Lower lobe of right lung (tissue), 2 donors: Measurements from ENCODE around the gene SLC9A1. TPM values are rescaled to one million over a fixed set of nuclear protein-coding genes. Genes with fewer than 3 reads are reported as not detected.

Source experiments
- ATAC-seq, 2 donors: fragments of 200-7000 bp; cut with Tn5 transposase; one replicate each; pipeline ENCODE4 v1.9.1; 2020 to 2022; ENCODE audit warnings: mild to moderate bottlenecking in 2 of 2, moderate library complexity in 2 of 2
- DNase-seq: peaks from one replicate; pipeline ENCODE4 v3.0.0-alpha.2; 2020
- H3K27ac ChIP-seq: fragments of 200-600 bp; one replicate; pipeline ENCODE4 v1.8.0; 2022
- H3K27me3 ChIP-seq: fragments of 200-600 bp; one replicate; pipeline ENCODE4 v1.8.0; 2022; ENCODE audit warnings: low read depth
- H3K36me3 ChIP-seq: fragments of 200-600 bp; one replicate; pipeline ENCODE4 v1.8.0; 2022; ENCODE audit warnings: mild to moderate bottlenecking
- H3K4me1 ChIP-seq: fragments of 200-600 bp; one replicate; pipeline ENCODE4 v1.8.0; 2022
- H3K4me3 ChIP-seq: fragments of 200-600 bp; one replicate; pipeline ENCODE4 v1.8.0; 2022; ENCODE audit warnings: mild to moderate bottlenecking
- H3K9me3 ChIP-seq: fragments of 200-600 bp; one replicate; pipeline ENCODE4 v1.8.0; 2022
- intact Hi-C: fragments of 100-400 bp; cut with DNase I; formaldehyde crosslinking; loops from one replicate; pipeline ENCODE4 v1.11.0; 2022
- total RNA-seq: library from RNA; stranded (reverse); fragmentation: NEBNext Ultra II Directional; extraction: Animal tissue kit (Norgen Biotek cat#: 25700); gene quantifications from one replicate; pipeline ENCODE4 v1.2.1, GENCODE V29; 2021
- TF ChIP-seq, protein P1 (sequence below): fragments of 200-600 bp; IDR thresholded peaks from one replicate; pipeline ENCODE4 v1.8.0; 2022; ENCODE audit warnings: antibody characterized with exemption, mild to moderate bottlenecking
- donor health status: DM: no; HTN: yes; CAD: no; lungs with severe emphysema.

SLC9A1 gene
- total RNA-seq, 1 donor from 2014 or later: 57.7 TPM

DNA sequence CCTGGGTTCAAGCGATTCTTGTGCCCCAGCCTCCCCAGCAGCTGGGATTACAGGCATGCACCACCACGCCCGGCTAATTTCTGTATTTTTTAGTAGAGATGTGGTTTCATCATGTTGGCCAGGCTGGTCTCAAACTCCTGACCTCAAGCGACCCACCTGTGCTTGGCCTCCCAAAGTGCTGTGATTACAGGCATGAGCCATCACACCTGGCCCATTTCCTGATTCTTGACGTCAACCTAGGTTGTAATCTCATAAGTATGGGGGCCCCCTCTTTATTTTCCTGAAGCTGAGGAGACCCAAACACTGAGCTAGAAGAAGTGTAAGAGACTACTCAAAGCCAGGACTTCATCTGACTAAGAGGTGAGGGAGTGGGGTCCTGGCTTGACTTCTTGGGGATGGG lies 21.8 kb downstream of the SLC9A1 start:
- no peak for DNase-seq
- H3K36me3 ChIP-seq: peaks cover 2% of the 10 kb centered on the region
- no peak overlapping the region for H3K27ac ChIP-seq
- intact Hi-C loops: no loop called here
- H3K27me3 ChIP-seq: no peaks in the 10 kb centered on the region
- no peaks in the 10 kb centered on the region for H3K9me3 ChIP-seq
- peaks cover 37% of the 10 kb centered on the region for H3K4me1 ChIP-seq
- ATAC-seq: no peak
- TF ChIP-seq, protein P1, sequence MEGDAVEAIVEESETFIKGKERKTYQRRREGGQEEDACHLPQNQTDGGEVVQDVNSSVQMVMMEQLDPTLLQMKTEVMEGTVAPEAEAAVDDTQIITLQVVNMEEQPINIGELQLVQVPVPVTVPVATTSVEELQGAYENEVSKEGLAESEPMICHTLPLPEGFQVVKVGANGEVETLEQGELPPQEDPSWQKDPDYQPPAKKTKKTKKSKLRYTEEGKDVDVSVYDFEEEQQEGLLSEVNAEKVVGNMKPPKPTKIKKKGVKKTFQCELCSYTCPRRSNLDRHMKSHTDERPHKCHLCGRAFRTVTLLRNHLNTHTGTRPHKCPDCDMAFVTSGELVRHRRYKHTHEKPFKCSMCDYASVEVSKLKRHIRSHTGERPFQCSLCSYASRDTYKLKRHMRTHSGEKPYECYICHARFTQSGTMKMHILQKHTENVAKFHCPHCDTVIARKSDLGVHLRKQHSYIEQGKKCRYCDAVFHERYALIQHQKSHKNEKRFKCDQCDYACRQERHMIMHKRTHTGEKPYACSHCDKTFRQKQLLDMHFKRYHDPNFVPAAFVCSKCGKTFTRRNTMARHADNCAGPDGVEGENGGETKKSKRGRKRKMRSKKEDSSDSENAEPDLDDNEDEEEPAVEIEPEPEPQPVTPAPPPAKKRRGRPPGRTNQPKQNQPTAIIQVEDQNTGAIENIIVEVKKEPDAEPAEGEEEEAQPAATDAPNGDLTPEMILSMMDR: no peak
- no peak overlapping the region for H3K4me3 ChIP-seq

DNA sequence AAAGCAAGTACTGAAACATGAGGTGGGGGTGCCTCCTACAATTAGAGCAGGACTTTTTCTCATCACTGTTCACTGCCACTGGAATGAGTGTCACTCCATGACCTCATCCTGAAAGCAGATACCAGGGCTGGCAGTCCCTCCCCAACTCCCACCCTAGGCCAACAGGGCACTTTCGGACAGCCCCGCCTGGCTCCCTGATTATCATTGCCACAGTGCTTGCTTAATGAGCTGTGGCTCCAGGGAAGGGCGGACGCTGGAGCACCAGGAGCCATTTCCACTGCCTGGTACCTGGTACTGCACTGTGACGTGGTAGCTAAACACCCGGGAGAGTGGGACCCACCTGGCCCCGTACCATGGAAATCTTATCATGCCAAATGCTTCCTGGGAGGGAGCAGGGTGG lies 22.3 kb downstream of the SLC9A1 start:
- peaks cover 32% of the 10 kb centered on the region for H3K4me1 ChIP-seq
- no peak for DNase-seq
- TF ChIP-seq, protein P1: no peak
- H3K4me3 ChIP-seq: no peak overlapping the region
- no peaks in the 10 kb centered on the region for H3K27me3 ChIP-seq
- ATAC-seq: no peak
- H3K27ac ChIP-seq: no peak overlapping the region
- intact Hi-C loops: no loop called here
- H3K9me3 ChIP-seq: no peaks in the 10 kb centered on the region
- peaks cover 7% of the 10 kb centered on the region for H3K36me3 ChIP-seq

DNA sequence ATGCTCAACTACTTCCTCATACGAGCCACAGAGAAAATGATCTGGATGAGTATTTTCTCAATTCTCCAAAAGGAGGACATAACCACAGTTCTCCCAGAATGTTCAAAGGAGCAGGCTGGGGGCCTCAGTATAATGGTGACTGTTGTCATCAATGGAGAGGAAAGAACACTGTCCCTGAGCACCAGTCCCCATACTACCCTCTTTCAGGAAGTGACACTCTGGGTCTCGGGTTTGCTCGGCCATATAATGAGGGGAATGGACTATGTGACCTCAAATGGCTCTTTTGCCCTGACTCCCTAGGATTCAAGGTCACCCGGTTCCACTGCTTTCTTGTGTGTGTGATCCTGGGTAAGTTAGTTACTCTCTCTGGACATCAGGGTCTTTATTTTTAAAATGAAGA lies 22.8 kb downstream of the SLC9A1 start:
- ATAC-seq (no peak), DNase-seq (no peak)
- H3K27ac ChIP-seq: no peak overlapping the region
- H3K27me3 ChIP-seq: no peaks in the 10 kb centered on the region
- peaks cover 12% of the 10 kb centered on the region for H3K36me3 ChIP-seq
- TF ChIP-seq, protein P1: no peak
- no peaks in the 10 kb centered on the region for H3K9me3 ChIP-seq
- H3K4me1 ChIP-seq: peaks cover 27% of the 10 kb centered on the region
- H3K4me3 ChIP-seq: no peak overlapping the region
- intact Hi-C loops: no loop called here

DNA sequence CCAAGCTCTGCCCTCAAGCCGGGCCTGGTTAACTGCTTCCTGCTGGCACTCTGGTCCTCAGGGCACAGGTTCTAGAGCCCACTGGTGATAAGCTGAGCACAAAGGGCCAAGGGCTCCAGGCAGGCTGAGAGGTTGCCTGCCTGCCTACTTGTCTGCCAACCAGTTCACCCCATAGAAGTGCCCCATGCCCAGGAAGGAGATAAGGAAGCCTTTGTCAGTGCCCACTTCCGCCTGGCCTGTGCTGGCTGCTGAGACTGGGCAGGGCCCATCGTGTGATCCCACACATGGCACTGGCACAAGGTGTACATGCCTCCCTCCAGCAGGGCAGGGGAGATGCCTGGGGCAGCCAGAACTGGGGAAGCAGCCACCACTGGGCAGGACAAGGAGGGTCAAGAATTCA lies 24.1 kb downstream of the SLC9A1 start:
- H3K27me3 ChIP-seq: no peaks in the 10 kb centered on the region
- H3K27ac ChIP-seq: peak overlapping the region; percentile 53
- TF ChIP-seq, protein P1: no peak
- H3K36me3 ChIP-seq: peaks cover 12% of the 10 kb centered on the region
- intact Hi-C loops: no loop called here
- DNase-seq (peak; percentile 70), ATAC-seq (peak; percentile 73 to 75)
- H3K9me3 ChIP-seq: no peaks in the 10 kb centered on the region
- H3K4me1 ChIP-seq: peaks cover 17% of the 10 kb centered on the region
- H3K4me3 ChIP-seq: no peak overlapping the region

DNA sequence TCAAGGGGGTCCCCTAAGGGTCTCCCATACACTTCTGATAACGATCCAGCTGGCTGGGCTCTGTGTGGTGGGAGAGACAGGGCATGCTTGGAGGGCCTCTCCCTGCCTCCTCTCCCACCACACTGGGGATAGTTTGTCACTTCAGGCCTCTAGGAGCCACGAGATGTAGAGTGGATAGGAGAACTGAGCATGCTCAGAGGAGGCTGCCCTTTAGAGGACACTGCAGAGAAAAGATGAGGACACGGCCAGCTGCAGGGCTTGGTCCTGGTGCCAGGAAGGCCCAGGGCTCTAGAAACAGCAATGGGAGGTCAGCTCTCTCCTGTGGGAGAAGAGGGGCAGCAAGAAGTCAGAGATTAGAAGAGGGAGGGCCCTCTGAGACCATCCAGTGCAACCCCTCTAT lies 25.7 kb downstream of the SLC9A1 start:
- intact Hi-C loops: no loop called here
- H3K27ac ChIP-seq: no peak overlapping the region

More for the DNA sequence above, 25.7 kb downstream of the SLC9A1 start:
- TF ChIP-seq, protein P1: no peak
- DNase-seq (no peak), ATAC-seq (no peak)
- no peaks in the 10 kb centered on the region for H3K27me3 ChIP-seq
- H3K9me3 ChIP-seq: no peaks in the 10 kb centered on the region
- H3K4me1 ChIP-seq: peaks cover 18% of the 10 kb centered on the region
- peaks cover 12% of the 10 kb centered on the region for H3K36me3 ChIP-seq
- H3K4me3 ChIP-seq: no peak overlapping the region
